Smooth muscle cell (in vitro differentiated cells): ENCODE measurements around the gene VAT1. TPM values are rescaled to one million over a fixed set of nuclear protein-coding genes. Genes with fewer than 3 reads are reported as not detected.

Experiments
- DNase-seq: peaks from one replicate; lab custom pipeline; 2025; ENCODE audit not compliant: unreplicated experiment; lab: John Stamatoyannopoulos, UW
- H2AFZ ChIP-seq: fragments of 200-600 bp; sonication (generic); 2 replicates; pipeline ENCODE4 v1.6.0; 2016; ENCODE audit warnings: antibody characterized with exemption, low read depth, mild to moderate bottlenecking
- H3F3A ChIP-seq: fragments of 200-600 bp; sonication (generic); 2 replicates; pipeline ENCODE4 v1.6.0; 2017; ENCODE audit warnings: antibody characterized with exemption, low read depth
- H3K27ac ChIP-seq: fragments of 200-600 bp; sonication (generic); 2 replicates; pipeline ENCODE4 v1.5.1; 2016; ENCODE audit warnings: low read depth, mild to moderate bottlenecking
- H3K27me3 ChIP-seq: fragments of 200-600 bp; sonication (generic); 2 replicates; pipeline ENCODE4 v1.6.1; 2016; ENCODE audit warnings: low read depth, mild to moderate bottlenecking
- H3K36me3 ChIP-seq: fragments of 200-600 bp; sonication (generic); 2 replicates; pipeline ENCODE4 v1.5.1; 2016; ENCODE audit warnings: low read depth
- H3K4me1 ChIP-seq: fragments of 200-600 bp; sonication (generic); 2 replicates; pipeline ENCODE4 v1.5.1; 2016; ENCODE audit warnings: low read depth
- H3K4me2 ChIP-seq: fragments of 200-600 bp; sonication (generic); 2 replicates; pipeline ENCODE4 v1.6.0; 2016; ENCODE audit warnings: mild to moderate bottlenecking
- H3K4me3 ChIP-seq: fragments of 200-600 bp; sonication (generic); 2 replicates; pipeline ENCODE4 v1.5.1; 2016; ENCODE audit warnings: mild to moderate bottlenecking
- H3K79me2 ChIP-seq: fragments of 200-600 bp; sonication (generic); 2 replicates; pipeline ENCODE4 v1.6.0; 2016; ENCODE audit warnings: low read depth, mild to moderate bottlenecking
- H3K9ac ChIP-seq: fragments of 200-600 bp; sonication (generic); 2 replicates; pipeline ENCODE4 v1.6.0; 2016; ENCODE audit warnings: low read depth
- H3K9me3 ChIP-seq: fragments of 200-600 bp; sonication (generic); replicated peaks from 2 replicates; pipeline ENCODE4 v1.5.1; 2016; ENCODE audit warnings: low read depth
- H4K20me1 ChIP-seq: fragments of 200-600 bp; sonication (generic); 2 replicates; pipeline ENCODE4 v1.6.0; 2016; ENCODE audit warnings: low read depth
- CTCF ChIP-seq: fragments of 200-600 bp; sonication (generic); IDR thresholded peaks from 2 replicates; pipeline ENCODE4 v1.5.1; 2017; ENCODE audit warnings: borderline replicate concordance, mild to moderate bottlenecking, antibody characterized with exemption; ENCODE audit not compliant: insufficient read depth, poor library complexity, severe bottlenecking
- WGBS: methylation state at CpG from one replicate; pipeline ENCODE4 v1.1.7; 2016; ENCODE audit warnings: low lambda C conversion rate; 5-methylcytosine and 5-hydroxymethylcytosine counted together
- polyA plus RNA-seq: library from polyadenylated mRNA; unstranded; fragments of >200 nt; fragmentation: Nextera tagmentation; extraction: Ambion mirVana; gene quantifications from 2 replicates; pipeline ENCODE4 v1.2.1, GENCODE V29; 2016
- total RNA-seq: library from RNA; depleted of rRNA; stranded (reverse); fragments of >200 nt; gene quantifications from 2 replicates; pipeline ENCODE4 v1.2.3, GENCODE V29; 2014

The VAT1 gene
- total and polyA plus RNA-seq, 2 experiments from 2014 or later: 146 to 229 TPM

- H3K4me3 ChIP-seq: no peak overlapping the region
Measured at GRCh38 chr17:43069368-43069898, 47.2 kb upstream of the VAT1 start.

GRCh38 chr17:43068570-43069367, 46.6 kb upstream of the VAT1 start:
- no peaks in the 10 kb centered on the region for H3K79me2 ChIP-seq
- H2AFZ ChIP-seq: no peak overlapping the region
- WGBS: 95% methylated on average over 6 of the region's 6 CpGs
- no peaks in the 10 kb centered on the region for H3K27me3 ChIP-seq
- no peak overlapping the region for H3K4me3 ChIP-seq
- no peak for TF ChIP-seq CTCF
- no peak for DNase-seq
- no peaks in the 10 kb centered on the region for H3K4me1 ChIP-seq
- H4K20me1 ChIP-seq: no peaks in the 10 kb centered on the region
- no peaks in the 10 kb centered on the region for H3K36me3 ChIP-seq
- no peak overlapping the region for H3K9ac ChIP-seq
- H3K4me2 ChIP-seq: no peak overlapping the region
- H3K27ac ChIP-seq: no peak overlapping the region
- H3F3A ChIP-seq: no peaks in the 10 kb centered on the region
- no peaks in the 10 kb centered on the region for H3K9me3 ChIP-seq

More at GRCh38 chr17:43069368-43069898, 47.2 kb upstream of the VAT1 start:
- no peaks in the 10 kb centered on the region for H3F3A ChIP-seq
- H3K79me2 ChIP-seq: no peaks in the 10 kb centered on the region
- H3K9ac ChIP-seq: no peak overlapping the region
- no peaks in the 10 kb centered on the region for H3K4me1 ChIP-seq
- no peak overlapping the region for H3K4me2 ChIP-seq
- H2AFZ ChIP-seq: no peak overlapping the region
- no peak for TF ChIP-seq CTCF
- no peaks in the 10 kb centered on the region for H4K20me1 ChIP-seq
- 94% methylated on average over 3 of the region's 3 CpGs for WGBS
- no peak overlapping the region for H3K27ac ChIP-seq
- DNase-seq: no peak
- no peaks in the 10 kb centered on the region for H3K36me3 ChIP-seq
- H3K27me3 ChIP-seq: no peaks in the 10 kb centered on the region
- H3K9me3 ChIP-seq: no peaks in the 10 kb centered on the region

GRCh38 chr17:43062984-43063638, 40.9 kb upstream of the VAT1 start:
- H3K9ac ChIP-seq: no peak overlapping the region
- TF ChIP-seq CTCF: no peak
- no peak for DNase-seq
- no peak overlapping the region for H2AFZ ChIP-seq
- H3K27ac ChIP-seq: no peak overlapping the region
- no peaks in the 10 kb centered on the region for H3K79me2 ChIP-seq
- no peaks in the 10 kb centered on the region for H3F3A ChIP-seq
- no peak overlapping the region for H3K4me2 ChIP-seq
- no peaks in the 10 kb centered on the region for H3K27me3 ChIP-seq
- no peaks in the 10 kb centered on the region for H3K36me3 ChIP-seq
- 93% methylated on average over 10 of the region's 10 CpGs for WGBS
- no peaks in the 10 kb centered on the region for H4K20me1 ChIP-seq
- no peak overlapping the region for H3K4me3 ChIP-seq
- H3K4me1 ChIP-seq: no peaks in the 10 kb centered on the region
- H3K9me3 ChIP-seq: no peaks in the 10 kb centered on the region
